GM21423 (cell line): ENCODE data around the gene ZBTB20.
"Not testable (repeated sequence)": the region's sequence is repeated elsewhere in the genome, so short reads cannot be mapped to it uniquely, and the experiment has no call there.

Experiments used
- ATAC-seq: cut with Tn5 transposase; IDR thresholded peaks from one replicate; pipeline ENCODE4 v1.9.1; 2021; ENCODE audit warnings: mild to moderate bottlenecking, moderate library complexity; ENCODE audit not compliant: unreplicated experiment

Gene ZBTB20

GRCh38 chr3:114691871-114692270, 455.2 kb downstream of the ZBTB20 start:
- ATAC-seq, result no peak

- ATAC-seq, result no peak
Observed at GRCh38 chr3:114690911-114691310, 456.2 kb downstream of the ZBTB20 start.

- no peak for ATAC-seq
Observed at GRCh38 chr3:114687151-114687550, 459.9 kb downstream of the ZBTB20 start.

GRCh38 chr3:114686621-114687020, 460.5 kb downstream of the ZBTB20 start:
- no peak for ATAC-seq

GRCh38 chr3:114685161-114685560, 461.9 kb downstream of the ZBTB20 start:
- no peak for ATAC-seq

- ATAC-seq, result no peak
Observed at GRCh38 chr3:114680299-114680698, 466.8 kb downstream of the ZBTB20 start.

- ATAC-seq, result not testable (repeated sequence)
Observed at GRCh38 chr3:114679773-114680172, 467.3 kb downstream of the ZBTB20 start.

GRCh38 chr3:114675104-114675503, 472.0 kb downstream of the ZBTB20 start:
- no peak for ATAC-seq

GRCh38 chr3:114674036-114674435, 473.1 kb downstream of the ZBTB20 start:
- no peak for ATAC-seq

- no peak for ATAC-seq
Observed at GRCh38 chr3:114673481-114673880, 473.6 kb downstream of the ZBTB20 start.

GRCh38 chr3:114672692-114673447, 474.2 kb downstream of the ZBTB20 start:
- no peak for ATAC-seq

GRCh38 chr3:114671741-114672510, 475.2 kb downstream of the ZBTB20 start:
- no peak for ATAC-seq

GRCh38 chr3:114669614-114670013, 477.5 kb downstream of the ZBTB20 start:
- no peak for ATAC-seq

GRCh38 chr3:114668099-114668498, 479.0 kb downstream of the ZBTB20 start:
- ATAC-seq, result no peak

- ATAC-seq, result no peak
Observed at GRCh38 chr3:114666623-114667022, 480.5 kb downstream of the ZBTB20 start.

- ATAC-seq, result no peak
Observed at GRCh38 chr3:114664006-114664405, 483.1 kb downstream of the ZBTB20 start.

- no peak for ATAC-seq
Observed at GRCh38 chr3:114660808-114661207, 486.3 kb downstream of the ZBTB20 start.

GRCh38 chr3:114660124-114660523, 487.0 kb downstream of the ZBTB20 start:
- no peak for ATAC-seq

- ATAC-seq, result no peak
Observed at GRCh38 chr3:114659109-114660061, 487.7 kb downstream of the ZBTB20 start.

- no peak for ATAC-seq
Observed at GRCh38 chr3:114651555-114651954, 495.5 kb downstream of the ZBTB20 start.

- no peak for ATAC-seq
Observed at GRCh38 chr3:114650808-114651207, 496.3 kb downstream of the ZBTB20 start.
